Heart right ventricle (tissue), 16 donors: Measurements from ENCODE around the gene ORM2. TPM values are rescaled to one million over a fixed set of nuclear protein-coding genes. Genes with fewer than 3 reads are reported as not detected.

Source experiments
- ATAC-seq, 8 donors: fragments of 200-7000 bp; cut with Tn5 transposase; one replicate each; pipeline ENCODE4 v1.9.1; 2020; ENCODE audit warnings: mild to moderate bottlenecking in 8 of 8, moderate library complexity in 8 of 8, moderate number of reproducible peaks in 1 of 8
- DNase-seq, 2 donors: peaks; one replicate each; pipeline ENCODE4 v3.0.0-alpha.2; 2020
- H3K27ac ChIP-seq, 10 donors: fragments of 200-600 bp; sonication (generic) in 2 of 10; one replicate each; pipeline versions ENCODE4 v1.5.0 to v1.8.0; 2020 to 2022; ENCODE audit warnings: mild to moderate bottlenecking in 3 of 10
- H3K27me3 ChIP-seq, 7 donors: fragments of 200-600 bp; one replicate each; pipeline ENCODE4 v1.8.0; 2021 to 2022; ENCODE audit warnings: mild to moderate bottlenecking in 2 of 7
- H3K36me3 ChIP-seq, 9 donors: fragments of 200-600 bp; sonication (generic) in 1 of 9; one replicate each; pipeline versions ENCODE4 v1.5.0 to v1.8.0; 2020 to 2022; ENCODE audit warnings: mild to moderate bottlenecking in 2 of 9
- H3K4me1 ChIP-seq, 9 donors: fragments of 200-600 bp; sonication (generic) in 1 of 9; one replicate each; pipeline versions ENCODE4 v1.5.0 to v1.8.0; 2020 to 2022; ENCODE audit warnings: mild to moderate bottlenecking in 4 of 9
- H3K4me3 ChIP-seq, 10 donors: fragments of 200-600 bp; sonication (generic) in 2 of 10; one replicate each; pipeline versions ENCODE4 v1.5.0 to v1.8.0; 2020 to 2022; ENCODE audit warnings: mild to moderate bottlenecking in 7 of 10, moderate library complexity in 2 of 10
- H3K9me3 ChIP-seq, 11 donors: fragments of 200-600 bp in 10 of 11; sonication (generic) in 2 of 11; one replicate each; pipeline versions ENCODE4 v1.5.0 to v1.8.0; 2013 to 2022; ENCODE audit warnings: mild to moderate bottlenecking in 2 of 11, control low read depth in 1 of 11, moderate library complexity in 1 of 11
- CTCF ChIP-seq, 9 donors: fragments of 200-600 bp; sonication (generic) in 2 of 9; IDR thresholded peaks; one replicate each; pipeline versions ENCODE4 v1.5.0 to v1.8.0; 2021 to 2022; ENCODE audit warnings: antibody characterized with exemption in 9 of 9, mild to moderate bottlenecking in 5 of 9, moderate library complexity in 1 of 9
- WGBS, 2 donors: extraction: QIAGEN DNeasy Blood & Tissue Kit; methylation state at CpG; one replicate each; pipeline ENCODE4 v1.1.7; 2013; ENCODE audit warnings: inconsistent platforms in 1 of 2; 5-methylcytosine and 5-hydroxymethylcytosine counted together
- intact Hi-C, 10 donors: fragments of 100-400 bp; cut with DNase I; formaldehyde crosslinking; loops; one replicate each; pipeline versions ENCODE4 v1.11.1 to v1.14.2; 2022
- polyA plus RNA-seq, 2 donors: library from polyadenylated mRNA; stranded (reverse); fragments of 200-250 nt; gene quantifications; one replicate each; pipeline ENCODE4 v1.2.3, GENCODE V29; 2013
- total RNA-seq, 10 donors: library from RNA; stranded (reverse); fragmentation: NEBNext Ultra II Directional in 3 of 10; extraction: Animal tissue kit (Norgen Biotek cat#: 25700) in 3 of 10; gene quantifications; one replicate each; pipeline versions ENCODE4 v1.2.1 to v1.2.4, GENCODE V29; 2021 to 2023
- donor health status: Arrhythmogenic right ventricular cardiomyopathy.
- donor health status: ischemic (EF 13 %, LVEDD 7.1; RV severe dilation, severe dysfunction).
- donor health status: healthy with polysubstance abuse.
- donor health status: DM: no; HTN: yes; CAD: no.
- donor health status: DM: no; HTN: no; CAD: no.
- donor health status: ischemic (EF 25% LVEDD 6.9; RV normal size, moderate dysfunction).
- donor health status: ischemic (EF 25% LVEDD 5.7; RV mildly dilated, moderate dysfunction).
- donor health status: healthy.
- donor health status: DM: yes; HTN: yes; CAD: no.
- donor health status: Ischemic cardiomyopathy.
- donor health status: ischemic (EF 35%, LVEDD 5.7; RV mildly dilated, moderate dysfunction).
- donor health status: nonischemic (EF 11% LVEDD 7.7; RV severe dilation, severe dysfunction).
- donor health status: DM: yes; HTN: yes; CAD: no.
- donor health status: PGD.
- donor health status: ischemic (EF 29% LVEDD 5.4; RV normal size, mild dysfunction).
- donor health status: nonischemic (EF 23%, LVEDD 6.1; RV moderate dilation, normal function).

ORM2 gene
- total and polyA plus RNA-seq, 12 donors = 0.44 TPM; not detected in 11

- 91 to 93% methylated on average over 14 of the region's 14 CpGs for WGBS, 2 donors
- Histone ChIP-seq H3K27me3 (no peaks in the 10 kb centered on the region), H3K27ac (peak overlapping the region in 1 of 10 donors; percentile 89), H3K9me3 (no peaks in the 10 kb centered on the region), H3K4me1 (peaks cover 0 to 100% (median 17%) of the 10 kb centered on the region in 9 donors), H3K36me3 (peaks cover 0 to 85% (median 8%) of the 10 kb centered on the region in 9 donors), H3K4me3 (no peak overlapping the region)
- no peak for DNase-seq
- TF ChIP-seq CTCF (IDR thresholded peaks at IDR 0.05) = no peak
- no peak for ATAC-seq
- intact Hi-C loops = no loop called here
These were observed 38.3 kb downstream of the ORM2 start for GRCh38 chr9:114367772-114368569.

- 94 to 95% methylated on average over 9 of the region's 9 CpGs for WGBS, 2 donors
- ATAC-seq = no peak
- Histone ChIP-seq H3K27ac (peak overlapping the region in 1 of 10 donors; percentile 89), H3K9me3 (no peaks in the 10 kb centered on the region), H3K4me3 (no peak overlapping the region), H3K27me3 (no peaks in the 10 kb centered on the region), H3K4me1 (peaks cover 0 to 100% (median 18%) of the 10 kb centered on the region in 9 donors), H3K36me3 (peaks cover 0 to 82% (median 6%) of the 10 kb centered on the region in 9 donors)
- intact Hi-C loops = no loop called here
- TF ChIP-seq CTCF (IDR thresholded peaks at IDR 0.05) = no peak
- no peak for DNase-seq
These were observed 39.8 kb downstream of the ORM2 start for GRCh38 chr9:114369216-114370130.

- Histone ChIP-seq H3K27ac (peak overlapping the region in 1 of 10 donors; percentile 89), H3K4me3 (no peak overlapping the region), H3K4me1 (peaks cover 0 to 100% (median 18%) of the 10 kb centered on the region in 9 donors), H3K36me3 (peaks cover 0 to 81% (median 6%) of the 10 kb centered on the region in 9 donors), H3K9me3 (no peaks in the 10 kb centered on the region), H3K27me3 (no peaks in the 10 kb centered on the region)
- intact Hi-C loops = no loop called here
- WGBS, 2 donors = 81 to 86% methylated on average over 6 of the region's 6 CpGs
- DNase-seq (no peak), ATAC-seq (no peak)
- TF ChIP-seq CTCF (IDR thresholded peaks at IDR 0.05) = no peak
These were observed 40.7 kb downstream of the ORM2 start for GRCh38 chr9:114370251-114370967.

DNA sequence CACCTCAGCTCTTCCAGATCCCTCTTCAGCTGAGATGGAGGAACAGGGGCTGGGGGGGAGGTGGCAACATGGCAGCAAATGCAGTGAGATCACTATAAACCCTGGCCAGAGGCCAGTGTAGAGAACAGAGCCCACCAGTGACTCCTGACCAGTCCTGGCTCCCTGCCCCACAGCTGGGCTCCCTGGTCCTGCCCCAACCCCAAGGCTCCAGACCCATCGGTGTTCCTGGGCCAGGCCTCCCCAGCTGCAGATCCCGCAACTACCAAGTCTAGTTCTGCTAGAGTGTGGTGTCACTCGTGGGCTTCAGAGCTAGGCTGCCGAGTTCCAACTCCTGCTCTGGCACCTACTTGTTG, 41.3 kb downstream of the ORM2 start:
- 78 to 79% methylated on average over 4 of the region's 4 CpGs for WGBS, 2 donors
- intact Hi-C loops = no loop called here
- no peaks in the 10 kb centered on the region for H3K27me3 ChIP-seq
- H3K36me3 ChIP-seq = peaks cover 0 to 76% (median 6%) of the 10 kb centered on the region in 9 donors
- H3K4me3 ChIP-seq = no peak overlapping the region
- H3K4me1 ChIP-seq = peaks cover 0 to 97% (median 18%) of the 10 kb centered on the region in 9 donors
- no peaks in the 10 kb centered on the region for H3K9me3 ChIP-seq
- TF ChIP-seq CTCF (IDR thresholded peaks at IDR 0.05) = no peak
- no peak for ATAC-seq
- no peak for DNase-seq
- H3K27ac ChIP-seq = peak overlapping the region in 2 of 10 donors; percentile 15 to 89
